C4-2B (cell line): ENCODE data around the gene CLOCK.
A peak's percentile ranks its signal among the peaks of the same experiment; 100 is the strongest.

Source experiments
- H3K27ac ChIP-seq: fragments of 450-650 bp; 2 replicates; pipeline ENCODE4 v1.5.1; 2017
- ZFX ChIP-seq: fragments of 450-650 bp; IDR thresholded peaks from 2 replicates; pipeline ENCODE4 v1.6.1; 2017
- TF ChIP-seq, protein P1 (sequence below): fragments of 450-650 bp; conservative IDR thresholded peaks from 2 replicates; pipeline ENCODE4 v1.5.1; 2017; ENCODE audit warnings: mild to moderate bottlenecking

Gene CLOCK

DNA sequence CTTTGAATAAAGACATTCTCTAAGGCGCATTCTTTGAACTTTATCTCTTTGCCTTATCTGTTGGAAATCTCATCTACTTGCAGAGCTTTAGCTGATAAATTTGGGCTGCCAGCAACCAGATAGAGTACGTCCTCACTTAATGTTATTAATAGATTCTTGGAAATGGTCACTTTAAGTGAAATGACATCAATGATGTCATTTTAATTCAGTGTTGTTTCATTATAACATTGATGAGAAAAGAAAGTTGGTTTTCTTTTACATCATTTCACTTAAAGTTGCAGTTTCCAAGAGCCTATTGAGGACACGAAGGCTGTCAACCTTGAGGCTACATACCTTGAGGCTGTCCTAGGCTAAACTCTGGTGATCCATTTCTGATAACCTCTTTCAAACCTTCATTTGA, 141.6 kb downstream of the CLOCK start:
- no peak overlapping the region for H3K27ac ChIP-seq
- TF ChIP-seq, protein P1, sequence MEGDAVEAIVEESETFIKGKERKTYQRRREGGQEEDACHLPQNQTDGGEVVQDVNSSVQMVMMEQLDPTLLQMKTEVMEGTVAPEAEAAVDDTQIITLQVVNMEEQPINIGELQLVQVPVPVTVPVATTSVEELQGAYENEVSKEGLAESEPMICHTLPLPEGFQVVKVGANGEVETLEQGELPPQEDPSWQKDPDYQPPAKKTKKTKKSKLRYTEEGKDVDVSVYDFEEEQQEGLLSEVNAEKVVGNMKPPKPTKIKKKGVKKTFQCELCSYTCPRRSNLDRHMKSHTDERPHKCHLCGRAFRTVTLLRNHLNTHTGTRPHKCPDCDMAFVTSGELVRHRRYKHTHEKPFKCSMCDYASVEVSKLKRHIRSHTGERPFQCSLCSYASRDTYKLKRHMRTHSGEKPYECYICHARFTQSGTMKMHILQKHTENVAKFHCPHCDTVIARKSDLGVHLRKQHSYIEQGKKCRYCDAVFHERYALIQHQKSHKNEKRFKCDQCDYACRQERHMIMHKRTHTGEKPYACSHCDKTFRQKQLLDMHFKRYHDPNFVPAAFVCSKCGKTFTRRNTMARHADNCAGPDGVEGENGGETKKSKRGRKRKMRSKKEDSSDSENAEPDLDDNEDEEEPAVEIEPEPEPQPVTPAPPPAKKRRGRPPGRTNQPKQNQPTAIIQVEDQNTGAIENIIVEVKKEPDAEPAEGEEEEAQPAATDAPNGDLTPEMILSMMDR: no peak
- no peak for TF ChIP-seq ZFX

DNA sequence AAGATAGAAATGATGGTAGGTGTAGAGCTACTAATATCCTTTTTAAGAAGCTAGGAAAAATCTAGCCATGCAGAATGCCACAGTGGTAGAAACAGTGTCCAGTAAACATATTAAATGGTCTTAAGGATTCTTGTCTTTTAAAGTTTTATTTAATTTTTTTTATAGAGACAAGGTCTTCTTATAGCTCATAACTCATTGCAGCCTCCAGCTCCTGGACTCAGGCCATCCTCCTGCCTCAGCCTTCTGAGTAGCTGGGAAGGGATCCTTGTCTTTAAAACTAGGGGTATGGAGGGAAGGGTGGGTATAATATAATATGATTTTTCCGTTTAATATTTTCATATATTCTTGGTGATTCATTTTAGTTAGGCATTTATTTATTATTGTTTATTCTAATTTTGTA, 147.1 kb downstream of the CLOCK start:
- no peak for TF ChIP-seq ZFX
- TF ChIP-seq, protein P1: no peak
- no peak overlapping the region for H3K27ac ChIP-seq

DNA sequence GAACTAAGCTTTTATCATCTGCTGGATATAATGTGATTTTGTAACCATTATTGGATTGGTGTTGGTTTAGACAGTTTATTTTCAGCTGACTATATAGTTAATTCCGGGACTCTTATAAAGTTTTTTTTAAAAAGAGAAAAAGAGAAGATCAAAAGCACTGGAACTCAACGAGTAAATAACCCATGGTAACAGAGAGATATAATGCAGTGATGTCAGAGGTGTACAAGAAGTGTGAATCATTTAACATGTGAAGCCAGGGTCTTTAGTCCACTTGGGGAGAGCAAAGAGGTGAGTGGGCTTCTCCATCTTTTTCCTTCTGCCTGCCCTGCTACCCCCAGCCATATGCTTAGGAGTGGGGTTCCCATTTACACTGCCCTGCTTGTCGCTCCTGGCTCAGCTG, 147.7 kb downstream of the CLOCK start:
- no peak for TF ChIP-seq ZFX
- TF ChIP-seq, protein P1: no peak
- H3K27ac ChIP-seq: no peak overlapping the region; the same call in 1 of the 2 replicates

DNA sequence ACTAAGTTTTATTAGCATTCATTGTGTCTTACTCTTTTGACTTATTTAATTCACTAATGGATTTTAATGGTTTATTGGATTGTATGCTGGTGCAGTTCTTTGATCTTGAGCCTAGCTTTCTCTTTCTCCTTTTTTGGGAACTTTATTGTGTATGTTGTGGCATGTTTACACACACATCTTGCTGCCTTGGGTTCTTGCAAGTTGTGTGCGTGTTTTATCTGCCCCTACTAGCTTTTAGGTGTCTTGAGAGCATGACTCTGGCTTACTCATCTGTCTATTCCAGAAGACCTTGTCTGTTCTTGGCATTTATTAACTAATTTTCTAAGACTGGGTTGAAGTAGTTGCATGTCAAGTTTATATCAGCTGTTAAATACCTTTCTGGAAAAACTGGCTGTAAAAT, 148.2 kb downstream of the CLOCK start:
- no peak overlapping the region for H3K27ac ChIP-seq
- no peak for TF ChIP-seq ZFX
- TF ChIP-seq, protein P1: no peak

DNA sequence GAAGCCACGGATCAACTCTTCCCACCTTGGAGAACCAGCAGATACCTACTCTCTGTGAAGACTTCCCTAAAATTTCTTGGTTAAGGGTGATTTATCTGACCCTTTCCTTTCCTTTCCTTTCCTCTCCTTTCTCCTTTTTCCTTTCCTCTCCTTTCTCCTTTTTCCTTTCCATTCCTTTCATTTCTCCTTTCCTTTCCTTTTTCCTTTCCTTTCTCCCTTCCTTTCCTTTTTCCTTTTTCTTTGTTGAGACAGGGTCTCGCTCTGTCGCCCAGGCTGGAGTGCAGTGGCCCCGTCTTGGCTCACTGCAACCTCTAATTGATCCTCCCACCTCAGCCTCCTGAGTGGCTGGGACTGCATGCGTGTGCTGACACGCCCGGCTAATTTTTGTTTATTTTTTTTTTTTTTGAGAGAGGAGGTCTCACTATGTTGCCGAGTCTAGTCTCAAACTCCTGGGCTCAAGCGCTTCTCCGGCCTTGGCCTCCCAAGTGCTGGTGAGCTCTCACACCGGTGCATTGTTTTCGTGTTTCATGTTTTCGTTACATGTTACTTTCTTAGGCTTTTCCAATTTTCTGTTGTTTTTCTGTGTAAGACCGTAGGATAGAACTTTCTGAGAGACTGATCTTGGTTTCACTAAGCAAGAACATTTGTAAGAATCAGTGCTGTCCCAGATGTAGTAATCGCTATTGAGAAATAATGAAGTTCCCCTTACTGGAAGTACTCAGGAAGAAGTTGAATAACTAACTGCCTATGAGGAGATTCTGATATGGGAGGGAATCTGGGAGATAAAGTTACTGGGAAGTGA, 149.0 kb downstream of the CLOCK start:
- TF ChIP-seq, protein P1: no peak
- TF ChIP-seq ZFX: no peak
- H3K27ac ChIP-seq: peak overlapping the region; percentile 97

DNA sequence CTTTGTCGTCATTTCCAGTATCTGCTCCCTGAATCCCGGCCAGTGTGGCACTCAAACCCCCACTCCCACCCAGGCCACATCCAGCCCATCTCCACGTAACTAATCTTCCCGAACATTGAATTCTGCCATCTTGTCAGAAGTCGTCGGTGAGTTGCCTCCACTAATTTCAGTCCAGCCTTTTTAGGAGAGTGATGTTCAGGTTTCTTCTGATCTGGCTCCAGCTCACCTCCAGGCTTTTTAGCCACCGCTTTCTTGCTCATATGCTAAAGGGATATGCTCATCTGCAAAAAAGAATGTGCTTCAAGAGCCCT, 149.6 kb downstream of the CLOCK start:
- H3K27ac ChIP-seq: peak overlapping the region; percentile 97

DNA sequence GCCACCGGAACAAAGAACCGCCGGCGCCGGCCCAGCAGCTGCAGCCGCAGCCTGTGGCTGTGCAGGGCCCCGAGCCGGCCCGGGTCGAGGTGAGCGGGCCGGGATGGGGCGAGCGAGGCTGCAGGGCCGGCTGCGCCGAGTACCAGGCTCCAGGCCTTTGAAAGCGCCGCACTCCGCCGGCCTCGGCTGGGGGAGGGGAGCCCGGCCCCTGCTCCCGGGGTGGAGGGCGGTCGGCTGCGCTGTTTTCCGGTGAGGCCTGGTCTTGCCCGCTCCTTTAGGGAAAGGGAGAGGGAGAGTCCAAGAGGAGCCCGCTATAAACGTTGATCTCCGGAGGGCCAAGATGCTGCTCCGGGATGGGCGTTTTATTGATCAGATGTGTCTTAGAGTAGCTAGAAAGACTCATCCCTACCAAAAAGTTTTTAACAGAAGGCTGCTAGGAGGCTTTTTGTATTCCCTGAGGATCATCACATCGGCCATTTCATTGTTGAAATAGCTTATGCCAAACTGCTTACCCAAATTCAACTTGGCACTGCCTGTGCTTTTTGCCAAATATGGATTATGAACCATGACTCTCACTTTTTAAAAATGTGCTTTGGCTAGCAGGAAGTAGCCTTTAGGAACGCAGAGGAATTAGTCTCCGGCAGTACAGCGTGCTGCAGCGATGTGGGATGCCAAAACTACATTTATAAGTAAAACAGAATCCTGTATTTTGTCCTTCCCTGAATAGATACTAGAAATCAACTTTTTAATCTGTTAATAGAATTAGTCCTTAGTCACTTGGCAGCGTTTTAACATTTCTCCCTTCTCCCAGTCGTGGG, 150.2 kb downstream of the CLOCK start:
- TF ChIP-seq, protein P1: no peak
- peak; percentile 98 for TF ChIP-seq ZFX
- H3K27ac ChIP-seq: peak overlapping the region; percentile 97

More for the DNA sequence above, 149.6 kb downstream of the CLOCK start:
- TF ChIP-seq, protein P1: no peak
- no peak for TF ChIP-seq ZFX
